Measurements from ENCODE around the gene GPBAR1. TPM values are rescaled to one million over a fixed set of nuclear protein-coding genes. Genes with fewer than 3 reads are reported as not detected.
A peak's percentile ranks its signal among the peaks of the same experiment; 100 is the strongest.

Gene GPBAR1
- total and polyA plus RNA-seq, 4 donors, result 0.42 to 2.7 (median 1.8) TPM

- H3K27me3 ChIP-seq (ENCODE audit: control insufficient read depth in 4 of 4, insufficient read depth in 4 of 4, low read length in 3 of 4), result no peaks in the 10 kb centered on the region
- peaks cover 0 to 5% (median 1%) of the 10 kb centered on the region in 4 donors for H3K4me1 ChIP-seq (ENCODE audit: control insufficient read depth in 4 of 4, insufficient read depth in 4 of 4, low read length in 3 of 4)
- DNase-seq (ENCODE audit: low spot score), result no peak
- no peaks in the 10 kb centered on the region for H3K9me3 ChIP-seq (ENCODE audit: control insufficient read depth in 4 of 4, low read length in 3 of 4)
- peaks cover 3 to 21% (median 16%) of the 10 kb centered on the region in 4 donors for H3K36me3 ChIP-seq (ENCODE audit: control insufficient read depth in 4 of 4, insufficient read depth in 3 of 4, low read depth in 1 of 4, low read length in 3 of 4)
- no peak overlapping the region for H3K9ac ChIP-seq (ENCODE audit: low read depth in 1 of 2, low read length in 2 of 2)
- no peak for TF ChIP-seq JUND (IDR thresholded peaks at IDR 0.05)
- no peak for TF ChIP-seq MAX (IDR thresholded peaks at IDR 0.05)
- no peak for TF ChIP-seq REST (IDR thresholded peaks at IDR 0.05)
- H3K4me3 ChIP-seq (ENCODE audit: low read depth in 1 of 3, low read length in 3 of 3), result no peak overlapping the region
- H3K27ac ChIP-seq (ENCODE audit: low read depth in 1 of 2, low read length in 2 of 2), result no peak overlapping the region
- WGBS, result 89% methylated on average over 3 of the region's 3 CpGs
These were observed 33.9 kb upstream of the GPBAR1 start for GRCh38 chr2:218226903-218227302.

- no peak for DNase-seq (ENCODE audit: low spot score)
- peaks cover 7 to 23% (median 16%) of the 10 kb centered on the region in 4 donors for H3K36me3 ChIP-seq (ENCODE audit: control insufficient read depth in 4 of 4, insufficient read depth in 3 of 4, low read depth in 1 of 4, low read length in 3 of 4)
- TF ChIP-seq FOXA1 (IDR thresholded peaks at IDR 0.05) (no peak), FOXA2 (IDR thresholded peaks at IDR 0.05) (no peak), TAF1 (conservative IDR thresholded peaks at IDR 0.05) (no peak), HNF4G (IDR thresholded peaks at IDR 0.05) (no peak), GABPA (IDR thresholded peaks at IDR 0.05 in 1 of 2, conservative IDR thresholded peaks at IDR 0.05 in 1 of 2) (no peak), RAD21 (IDR thresholded peaks at IDR 0.05) (no peak), SP1 (IDR thresholded peaks at IDR 0.05) (no peak)
- TF ChIP-seq, protein P1, sequence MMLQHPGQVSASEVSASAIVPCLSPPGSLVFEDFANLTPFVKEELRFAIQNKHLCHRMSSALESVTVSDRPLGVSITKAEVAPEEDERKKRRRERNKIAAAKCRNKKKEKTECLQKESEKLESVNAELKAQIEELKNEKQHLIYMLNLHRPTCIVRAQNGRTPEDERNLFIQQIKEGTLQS (IDR thresholded peaks at IDR 0.05), result no peak
- TF ChIP-seq, protein P2, sequence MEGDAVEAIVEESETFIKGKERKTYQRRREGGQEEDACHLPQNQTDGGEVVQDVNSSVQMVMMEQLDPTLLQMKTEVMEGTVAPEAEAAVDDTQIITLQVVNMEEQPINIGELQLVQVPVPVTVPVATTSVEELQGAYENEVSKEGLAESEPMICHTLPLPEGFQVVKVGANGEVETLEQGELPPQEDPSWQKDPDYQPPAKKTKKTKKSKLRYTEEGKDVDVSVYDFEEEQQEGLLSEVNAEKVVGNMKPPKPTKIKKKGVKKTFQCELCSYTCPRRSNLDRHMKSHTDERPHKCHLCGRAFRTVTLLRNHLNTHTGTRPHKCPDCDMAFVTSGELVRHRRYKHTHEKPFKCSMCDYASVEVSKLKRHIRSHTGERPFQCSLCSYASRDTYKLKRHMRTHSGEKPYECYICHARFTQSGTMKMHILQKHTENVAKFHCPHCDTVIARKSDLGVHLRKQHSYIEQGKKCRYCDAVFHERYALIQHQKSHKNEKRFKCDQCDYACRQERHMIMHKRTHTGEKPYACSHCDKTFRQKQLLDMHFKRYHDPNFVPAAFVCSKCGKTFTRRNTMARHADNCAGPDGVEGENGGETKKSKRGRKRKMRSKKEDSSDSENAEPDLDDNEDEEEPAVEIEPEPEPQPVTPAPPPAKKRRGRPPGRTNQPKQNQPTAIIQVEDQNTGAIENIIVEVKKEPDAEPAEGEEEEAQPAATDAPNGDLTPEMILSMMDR (IDR thresholded peaks at IDR 0.05; ENCODE audit: low read depth, low read length, missing input control), result no peak
- H3K4me1 ChIP-seq (ENCODE audit: control insufficient read depth in 4 of 4, insufficient read depth in 4 of 4, low read length in 3 of 4), result peaks cover 0 to 5% (median 1%) of the 10 kb centered on the region in 4 donors
- no peaks in the 10 kb centered on the region for H3K9me3 ChIP-seq (ENCODE audit: control insufficient read depth in 4 of 4, low read length in 3 of 4)
- no peaks in the 10 kb centered on the region for H3K27me3 ChIP-seq (ENCODE audit: control insufficient read depth in 4 of 4, insufficient read depth in 4 of 4, low read length in 3 of 4)
- H3K27ac ChIP-seq (ENCODE audit: low read depth in 1 of 2, low read length in 2 of 2), result peak overlapping the region in 1 of 2 donors; percentile 17
- H3K4me3 ChIP-seq (ENCODE audit: low read depth in 1 of 3, low read length in 3 of 3), result no peak overlapping the region
- 86% methylated on average over 6 of the region's 6 CpGs for WGBS
- H3K9ac ChIP-seq (ENCODE audit: low read depth in 1 of 2, low read length in 2 of 2), result no peak overlapping the region
These were observed 32.3 kb upstream of the GPBAR1 start for GRCh38 chr2:218228366-218229090.

All from liver (tissue), 9 donors.